Testis (tissue), 3 donors: Measurements from ENCODE around the gene TNPO2. TPM values are rescaled to one million over a fixed set of nuclear protein-coding genes. Genes with fewer than 3 reads are reported as not detected.
A peak's percentile ranks its signal among the peaks of the same experiment; 100 is the strongest.

Experiments
- DNase-seq: peaks from one replicate; pipeline ENCODE4 v3.0.0-alpha.2; 2019
- H3K27ac ChIP-seq, 2 donors: fragments of 200-600 bp; sonication (generic); one replicate each; pipeline ENCODE4 v1.5.1; 2019
- H3K27me3 ChIP-seq: fragments of 200-600 bp; sonication (generic); one replicate; pipeline ENCODE4 v1.5.1; 2019
- H3K36me3 ChIP-seq: fragments of 200-600 bp; sonication (generic); one replicate; pipeline ENCODE4 v1.5.1; 2017; ENCODE audit warnings: low read depth; ENCODE audit errors: missing control alignments
- H3K4me1 ChIP-seq: fragments of 200-600 bp; sonication (generic); one replicate; pipeline ENCODE4 v1.5.1; 2019
- H3K4me3 ChIP-seq, 2 donors: fragments of 200-600 bp; sonication (generic); one replicate each; pipeline ENCODE4 v1.5.1; 2017 to 2019
- H3K9me3 ChIP-seq: fragments of 200-600 bp; sonication (generic); one replicate; pipeline ENCODE4 v1.5.1; 2017
- POLR2A ChIP-seq: fragments of 450-650 bp; IDR thresholded peaks from one replicate; pipeline ENCODE4 v1.6.1; 2017; ENCODE audit warnings: antibody characterized with exemption, mild to moderate bottlenecking, moderate library complexity
- WGBS, 2 donors: methylation state at CpG; one replicate each; pipeline ENCODE4 v1.1.5; 2018; 5-methylcytosine and 5-hydroxymethylcytosine counted together
- intact Hi-C: fragments of 100-400 bp; cut with DNase I; formaldehyde crosslinking; loops from one replicate; pipeline ENCODE4 v1.15.1; 2023; ENCODE audit warnings: low total_unique reads
- polyA plus RNA-seq: library from polyadenylated mRNA; stranded (reverse); fragments of 350-450 nt; fragmentation: Illumina TruSeq; extraction: RNeasy Lipid Tissue Mini Kit (QIAGEN cat#74804); gene quantifications from one replicate; pipeline ENCODE4 v1.2.3, GENCODE V29; 2014; ENCODE audit warnings: low read depth, low replicate concordance; ENCODE audit not compliant: insufficient read depth
- total RNA-seq, 2 donors: library from RNA; depleted of rRNA; stranded (reverse); fragments of >200 nt; gene quantifications; one replicate each; pipeline ENCODE4 v1.2.3, GENCODE V29; 2016
- TF ChIP-seq, protein P1 (sequence below), 3 experiments: fragments of 450-650 bp in 2 of 3; fragments of 200-600 bp in 1 of 3; sonication (generic) in 1 of 3; IDR thresholded peaks; one replicate each; pipeline ENCODE4 v1.5.1; 2016 to 2019; ENCODE audit warnings: antibody characterized with exemption in 3 of 3, mild to moderate bottlenecking in 2 of 3, moderate library complexity in 1 of 3

TNPO2 gene
- total and polyA plus RNA-seq, 3 donors from 2014 or later, result 103 to 129 (median 110) TPM

DNA sequence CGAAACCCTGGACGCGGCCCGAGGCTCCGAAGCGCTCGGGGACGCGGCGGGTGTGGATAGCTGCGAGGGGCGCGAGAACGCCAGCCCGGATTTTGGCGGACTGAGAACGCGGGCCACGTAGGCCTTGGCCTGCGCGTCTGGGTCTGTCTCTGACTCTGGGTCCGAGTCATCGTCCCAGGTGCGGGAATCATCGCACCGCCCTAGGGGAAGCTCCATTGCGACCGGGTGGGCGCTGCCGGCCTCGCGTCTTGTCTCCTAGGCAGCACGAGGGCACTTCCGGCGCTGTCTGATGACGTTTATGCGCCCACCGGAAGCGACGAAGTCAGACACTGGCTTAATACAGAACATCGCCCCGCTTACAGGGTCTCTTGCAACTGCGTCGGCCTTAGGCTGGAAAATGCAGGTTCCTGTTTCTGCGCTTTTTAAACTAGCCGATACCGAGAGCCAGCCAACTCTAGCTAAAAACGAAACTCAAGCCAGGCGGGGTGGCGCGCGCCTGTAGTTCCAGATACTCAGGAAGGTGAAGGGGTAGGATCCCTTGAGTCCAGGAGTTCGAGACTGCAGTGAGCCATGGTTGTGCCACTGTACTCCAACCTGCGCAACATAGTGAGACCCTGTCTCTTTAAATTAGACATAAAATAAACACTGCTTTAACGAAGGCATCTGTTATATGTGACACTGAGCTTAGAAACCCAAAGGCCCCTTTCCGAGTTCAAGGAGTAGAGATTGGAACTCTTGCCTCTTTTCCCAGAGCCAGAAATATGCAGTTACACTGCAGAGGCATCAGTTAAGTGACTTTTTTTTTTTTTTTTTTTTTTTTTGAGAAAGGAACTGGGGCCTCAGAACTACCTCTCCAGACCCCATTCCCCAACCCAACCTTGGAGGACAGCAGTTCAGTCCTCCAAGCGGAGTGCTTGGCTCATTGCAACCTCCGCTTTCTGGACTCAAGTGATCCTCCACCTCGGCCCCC lies 27.1 kb downstream of the TNPO2 start, which contains the start of gene FBXW9:
Gene FBXW9, minus strand, starts transcription at position 266 of the 970 bp plus-strand sequence. Its CDS starts 50 bp downstream, at position 216.
- Histone ChIP-seq H3K36me3 (no peaks in the 10 kb centered on the region), H3K27ac (peak within 1 kb of the TSS; percentile 14 to 64), H3K4me3 (peak within 1 kb of the TSS; percentile 69 to 83), H3K4me1 (peaks cover 12% of the 10 kb centered on the region), H3K27me3 (no peaks in the 10 kb centered on the region), H3K9me3 (no peaks in the 10 kb centered on the region)
- peak; percentile 99 for DNase-seq
- TF ChIP-seq, protein P1, sequence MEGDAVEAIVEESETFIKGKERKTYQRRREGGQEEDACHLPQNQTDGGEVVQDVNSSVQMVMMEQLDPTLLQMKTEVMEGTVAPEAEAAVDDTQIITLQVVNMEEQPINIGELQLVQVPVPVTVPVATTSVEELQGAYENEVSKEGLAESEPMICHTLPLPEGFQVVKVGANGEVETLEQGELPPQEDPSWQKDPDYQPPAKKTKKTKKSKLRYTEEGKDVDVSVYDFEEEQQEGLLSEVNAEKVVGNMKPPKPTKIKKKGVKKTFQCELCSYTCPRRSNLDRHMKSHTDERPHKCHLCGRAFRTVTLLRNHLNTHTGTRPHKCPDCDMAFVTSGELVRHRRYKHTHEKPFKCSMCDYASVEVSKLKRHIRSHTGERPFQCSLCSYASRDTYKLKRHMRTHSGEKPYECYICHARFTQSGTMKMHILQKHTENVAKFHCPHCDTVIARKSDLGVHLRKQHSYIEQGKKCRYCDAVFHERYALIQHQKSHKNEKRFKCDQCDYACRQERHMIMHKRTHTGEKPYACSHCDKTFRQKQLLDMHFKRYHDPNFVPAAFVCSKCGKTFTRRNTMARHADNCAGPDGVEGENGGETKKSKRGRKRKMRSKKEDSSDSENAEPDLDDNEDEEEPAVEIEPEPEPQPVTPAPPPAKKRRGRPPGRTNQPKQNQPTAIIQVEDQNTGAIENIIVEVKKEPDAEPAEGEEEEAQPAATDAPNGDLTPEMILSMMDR (IDR thresholded peaks at IDR 0.05), result peak in 1 of 3 experiments; percentile 4
- TF ChIP-seq POLR2A, result no peak
- 5 to 6% methylated on average over 24 to 49 of the region's 59 CpGs for WGBS, 2 donors
- intact Hi-C loops, result no loop called here

DNA sequence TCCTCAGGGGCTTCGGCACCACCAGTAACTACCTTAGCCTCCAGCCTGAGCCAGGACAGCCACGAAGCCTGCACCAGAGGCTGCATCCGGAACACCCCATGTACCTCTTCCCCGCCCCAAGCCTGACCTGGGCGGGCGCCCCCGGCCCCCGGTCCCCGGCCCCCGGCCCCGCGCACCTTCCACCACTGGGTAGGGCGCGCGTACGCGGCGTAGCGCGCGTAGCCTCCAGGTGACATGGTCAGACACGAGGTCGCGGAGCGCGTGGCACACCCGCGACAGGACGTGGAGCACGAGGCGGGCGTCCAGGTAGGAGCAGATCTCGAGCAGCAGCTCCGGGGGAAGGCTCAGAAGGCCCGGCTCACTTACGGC lies 27.8 kb downstream of the TNPO2 start:
- 7% methylated on average over 12 of the region's 36 CpGs; no CpG with 5 or more reads in 1 of the 2 donors for WGBS, 2 donors
- TF ChIP-seq, protein P1 (IDR thresholded peaks at IDR 0.05), result no peak
- TF ChIP-seq POLR2A, result no peak
- intact Hi-C loops, result no loop called here
- peaks cover 12% of the 10 kb centered on the region for H3K4me1 ChIP-seq
- H3K4me3 ChIP-seq, result peak overlapping the region; percentile 69 to 83
- no peaks in the 10 kb centered on the region for H3K36me3 ChIP-seq
- H3K27me3 ChIP-seq, result no peaks in the 10 kb centered on the region
- DNase-seq, result no peak
- H3K9me3 ChIP-seq, result no peaks in the 10 kb centered on the region
- H3K27ac ChIP-seq, result peak overlapping the region in 1 of 2 donors; percentile 64

DNA sequence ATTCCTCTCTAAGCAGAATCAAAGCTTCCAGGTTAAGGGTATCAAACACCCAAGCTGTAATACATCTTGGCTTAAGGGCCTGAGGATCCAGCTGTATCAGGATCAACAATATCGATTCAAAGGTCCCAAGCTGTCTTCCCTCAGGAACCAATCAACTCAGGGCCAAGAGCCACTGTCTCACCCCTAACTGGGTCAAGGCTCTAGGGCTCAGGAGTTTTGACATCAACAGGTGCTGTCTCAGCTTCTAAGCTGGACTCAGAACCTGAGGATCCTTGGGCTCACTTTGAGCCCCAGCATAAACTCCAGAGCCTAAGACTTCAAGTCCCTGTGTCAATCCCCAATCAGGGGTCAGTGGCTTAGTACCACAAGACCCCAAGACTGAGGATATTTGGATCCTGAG lies 28.2 kb downstream of the TNPO2 start:
- H3K36me3 ChIP-seq, result no peaks in the 10 kb centered on the region
- TF ChIP-seq, protein P1 (IDR thresholded peaks at IDR 0.05), result no peak
- TF ChIP-seq POLR2A, result no peak
- DNase-seq, result no peak
- no peak overlapping the region for H3K27ac ChIP-seq
- H3K4me3 ChIP-seq, result peak overlapping the region in 1 of 2 donors; percentile 83
- H3K9me3 ChIP-seq, result no peaks in the 10 kb centered on the region
- H3K27me3 ChIP-seq, result no peaks in the 10 kb centered on the region
- intact Hi-C loops, result no loop called here
- 33 to 60% methylated on average over 1 of the region's 1 CpG for WGBS, 2 donors
- peaks cover 12% of the 10 kb centered on the region for H3K4me1 ChIP-seq

DNA sequence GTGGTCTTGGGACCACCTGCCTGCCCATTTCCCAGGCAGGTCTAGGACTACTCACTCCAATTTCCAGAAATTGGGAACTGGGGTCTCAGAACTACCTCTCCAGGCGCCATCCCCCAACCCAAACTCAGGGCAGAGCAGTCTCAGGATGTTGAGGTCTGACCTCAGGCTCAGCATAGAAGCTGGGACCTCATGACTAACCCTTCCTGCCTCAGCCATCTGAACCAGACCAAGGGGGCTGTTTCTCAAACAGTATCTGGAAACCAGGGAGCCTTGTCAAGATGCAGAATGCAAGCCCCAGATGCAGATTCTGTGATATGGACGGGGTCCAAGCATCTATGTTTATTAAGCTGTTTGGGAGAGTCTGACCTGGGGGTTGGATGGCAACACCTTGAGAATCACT lies 28.6 kb downstream of the TNPO2 start:
- Histone ChIP-seq H3K9me3 (no peaks in the 10 kb centered on the region), H3K4me3 (no peak overlapping the region), H3K27me3 (no peaks in the 10 kb centered on the region), H3K36me3 (no peaks in the 10 kb centered on the region), H3K27ac (no peak overlapping the region), H3K4me1 (peaks cover 12% of the 10 kb centered on the region)
- intact Hi-C loops, result no loop called here
- 71 to 74% methylated on average over 1 to 2 of the region's 2 CpGs for WGBS, 2 donors
- no peak for DNase-seq
- TF ChIP-seq POLR2A, result no peak
- TF ChIP-seq, protein P1 (IDR thresholded peaks at IDR 0.05), result no peak
